Kidney (tissue), 14 donors: ENCODE results near the gene GRID1. TPM values are rescaled to one million over a fixed set of nuclear protein-coding genes. Genes with fewer than 3 reads are reported as not detected.

Source experiments
- DNase-seq, 5 donors: peaks; one replicate each; pipeline ENCODE4 v3.0.0-alpha.2; 2013 to 2020
- FAIRE-seq: peaks from 2 replicates; lab custom pipeline; 2012; peaks lifted over from hg19 to GRCh38; lab: Jason Lieb, UNC
- H3K27ac ChIP-seq, 2 donors: one replicate each; pipeline ENCODE4 v1.7.0; 2013; ENCODE audit warnings: low read depth in 2 of 2, low read length in 2 of 2, inconsistent platforms in 1 of 2
- H3K27me3 ChIP-seq: one replicate; pipeline ENCODE4 v1.7.1; 2013; ENCODE audit warnings: low read length, inconsistent platforms; ENCODE audit not compliant: control insufficient read depth, insufficient read depth
- H3K36me3 ChIP-seq, 3 donors: one replicate each; pipeline versions ENCODE4 v1.7.0 to v1.7.1; 2013; ENCODE audit warnings: low read length in 3 of 3, control low read depth in 1 of 3, inconsistent platforms in 1 of 3; ENCODE audit not compliant: insufficient read depth in 3 of 3, control insufficient read depth in 2 of 3
- H3K4me1 ChIP-seq, 3 donors: one replicate each; pipeline versions ENCODE4 v1.7.0 to v1.7.1; 2013; ENCODE audit warnings: low read length in 3 of 3, inconsistent platforms in 1 of 3, low read depth in 1 of 3; ENCODE audit not compliant: control insufficient read depth in 2 of 3, insufficient read depth in 2 of 3
- H3K4me3 ChIP-seq, 3 donors: one replicate each; pipeline versions ENCODE4 v1.7.0 to v1.8.1; 2013; ENCODE audit warnings: low read length in 3 of 3, control low read depth in 1 of 3, inconsistent platforms in 1 of 3
- H3K9ac ChIP-seq, 3 donors: one replicate each; pipeline versions ENCODE4 v1.7.0 to v1.7.1; 2013; ENCODE audit warnings: low read length in 3 of 3, control low read depth in 1 of 3, inconsistent platforms in 1 of 3
- H3K9me3 ChIP-seq, 3 donors: one replicate each; pipeline versions ENCODE4 v1.7.0 to v1.7.1; 2013; ENCODE audit warnings: low read length in 3 of 3, control low read depth in 1 of 3, inconsistent platforms in 1 of 3; ENCODE audit not compliant: control insufficient read depth in 2 of 3, insufficient read depth in 1 of 3
- intact Hi-C: fragments of 100-400 bp; cut with DNase I; formaldehyde crosslinking; loops from one replicate; pipeline ENCODE4 v1.11.1; 2022
- polyA plus RNA-seq: library from polyadenylated mRNA; stranded (reverse); fragments of 350-450 nt; fragmentation: Illumina TruSeq; extraction: RNeasy Lipid Tissue Mini Kit (QIAGEN cat#74804); gene quantifications from one replicate; pipeline ENCODE4 v1.2.3, GENCODE V29; 2014; ENCODE audit warnings: low read depth, low replicate concordance; ENCODE audit not compliant: insufficient read depth
- total RNA-seq: library from RNA; stranded (reverse); fragmentation: NEBNext Ultra II Directional; extraction: Animal tissue kit (Norgen Biotek cat#: 25700); gene quantifications from one replicate; pipeline ENCODE4 v1.2.1, GENCODE V29; 2021
- TF ChIP-seq, protein P1 (sequence below): IDR thresholded peaks from 3 replicates; pipeline ENCODE4 v1.5.1; 2012; ENCODE audit warnings: mild to moderate bottlenecking, moderate library complexity, borderline replicate concordance; ENCODE audit not compliant: insufficient read depth; ENCODE audit errors: extremely low read depth
- donor health status: control.
- donor health status: control.
- donor health status: control.
- donor health status: control.
- donor health status: control.
- donor health status: DM: yes; HTN: yes; CAD: no.
- donor health status: Normal renal cell carcinoma (clear cell type).

The GRID1 gene
- total and polyA plus RNA-seq, 2 donors from 2014 or later = 0.37 to 1.4 TPM

DNA sequence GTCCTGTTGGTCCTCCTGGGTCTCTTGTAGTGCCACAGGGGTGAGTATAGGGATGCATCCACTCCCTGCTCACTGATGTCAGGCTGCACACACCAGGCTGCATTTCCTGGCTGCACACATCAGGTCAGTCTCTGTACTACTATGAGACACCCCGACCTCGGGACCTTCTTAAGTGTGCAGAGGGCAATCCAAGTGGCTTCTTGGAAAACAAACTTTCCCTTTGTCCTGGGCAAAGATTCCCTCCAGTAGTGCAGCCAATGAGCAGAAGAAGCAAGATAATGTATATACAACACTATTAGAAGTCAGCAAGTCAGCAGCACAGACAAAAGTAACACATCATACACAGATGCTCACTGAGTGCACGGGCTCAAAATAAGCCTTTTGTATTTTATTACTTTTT, 493.5 kb downstream of the GRID1 start:
- intact Hi-C loops = no loop called here
- Histone ChIP-seq H3K9ac (no peak overlapping the region), H3K9me3 (no peaks in the 10 kb centered on the region), H3K4me3 (no peak overlapping the region), H3K4me1 (no peaks in the 10 kb centered on the region), H3K27me3 (no peaks in the 10 kb centered on the region), H3K36me3 (no peaks in the 10 kb centered on the region), H3K27ac (no peak overlapping the region)
- TF ChIP-seq, protein P1, sequence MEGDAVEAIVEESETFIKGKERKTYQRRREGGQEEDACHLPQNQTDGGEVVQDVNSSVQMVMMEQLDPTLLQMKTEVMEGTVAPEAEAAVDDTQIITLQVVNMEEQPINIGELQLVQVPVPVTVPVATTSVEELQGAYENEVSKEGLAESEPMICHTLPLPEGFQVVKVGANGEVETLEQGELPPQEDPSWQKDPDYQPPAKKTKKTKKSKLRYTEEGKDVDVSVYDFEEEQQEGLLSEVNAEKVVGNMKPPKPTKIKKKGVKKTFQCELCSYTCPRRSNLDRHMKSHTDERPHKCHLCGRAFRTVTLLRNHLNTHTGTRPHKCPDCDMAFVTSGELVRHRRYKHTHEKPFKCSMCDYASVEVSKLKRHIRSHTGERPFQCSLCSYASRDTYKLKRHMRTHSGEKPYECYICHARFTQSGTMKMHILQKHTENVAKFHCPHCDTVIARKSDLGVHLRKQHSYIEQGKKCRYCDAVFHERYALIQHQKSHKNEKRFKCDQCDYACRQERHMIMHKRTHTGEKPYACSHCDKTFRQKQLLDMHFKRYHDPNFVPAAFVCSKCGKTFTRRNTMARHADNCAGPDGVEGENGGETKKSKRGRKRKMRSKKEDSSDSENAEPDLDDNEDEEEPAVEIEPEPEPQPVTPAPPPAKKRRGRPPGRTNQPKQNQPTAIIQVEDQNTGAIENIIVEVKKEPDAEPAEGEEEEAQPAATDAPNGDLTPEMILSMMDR = no peak
- FAIRE-seq (no peak), DNase-seq (no peak)

DNA sequence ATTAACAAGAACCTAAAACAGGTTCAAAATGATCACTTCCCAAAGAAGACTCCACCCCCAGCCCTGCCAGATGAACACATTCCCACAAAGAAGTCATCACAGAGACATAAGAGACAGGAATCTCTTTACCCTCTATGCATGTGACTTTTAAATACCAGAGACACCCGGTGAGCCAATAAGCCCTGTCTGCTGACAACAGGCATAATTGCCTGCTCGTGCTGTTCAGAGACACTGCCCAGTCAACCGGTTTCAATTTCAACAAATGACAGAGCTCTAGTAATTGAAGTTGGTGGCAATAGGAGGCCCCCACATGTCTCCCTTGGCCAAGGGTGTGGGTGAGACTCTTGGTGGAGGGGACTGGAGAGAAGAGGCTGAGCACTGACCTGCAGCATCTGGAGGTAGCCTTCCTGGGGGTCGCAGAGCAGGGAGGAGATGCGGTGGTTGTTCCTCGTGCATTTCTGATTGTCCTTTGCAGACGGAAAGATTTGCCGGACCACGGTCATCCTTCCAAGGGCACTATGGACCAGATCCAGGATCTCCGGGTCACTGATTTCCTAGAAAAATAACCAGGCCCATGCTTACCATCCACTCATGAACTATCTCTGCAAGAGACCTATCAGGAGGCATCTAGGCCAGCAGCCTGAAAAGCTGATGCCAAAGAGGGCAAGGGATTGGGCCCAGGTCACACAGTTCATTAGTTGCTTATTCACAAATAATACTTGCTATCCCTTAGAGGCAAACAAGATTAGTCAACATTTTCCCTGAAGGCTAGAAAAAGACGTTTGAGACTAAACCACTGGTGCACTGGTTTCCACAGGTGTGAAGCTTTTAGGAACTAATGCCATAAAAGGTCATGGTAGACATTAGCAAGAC, 497.7 kb downstream of the GRID1 start:
- H3K27me3 ChIP-seq = no peaks in the 10 kb centered on the region
- TF ChIP-seq, protein P1 = no peak
- FAIRE-seq = no peak
- no peaks in the 10 kb centered on the region for H3K9me3 ChIP-seq
- intact Hi-C loops = no loop called here
- no peak overlapping the region for H3K9ac ChIP-seq
- H3K36me3 ChIP-seq = no peaks in the 10 kb centered on the region
- no peak for DNase-seq
- no peaks in the 10 kb centered on the region for H3K4me1 ChIP-seq
- H3K27ac ChIP-seq = no peak overlapping the region
- no peak overlapping the region for H3K4me3 ChIP-seq

DNA sequence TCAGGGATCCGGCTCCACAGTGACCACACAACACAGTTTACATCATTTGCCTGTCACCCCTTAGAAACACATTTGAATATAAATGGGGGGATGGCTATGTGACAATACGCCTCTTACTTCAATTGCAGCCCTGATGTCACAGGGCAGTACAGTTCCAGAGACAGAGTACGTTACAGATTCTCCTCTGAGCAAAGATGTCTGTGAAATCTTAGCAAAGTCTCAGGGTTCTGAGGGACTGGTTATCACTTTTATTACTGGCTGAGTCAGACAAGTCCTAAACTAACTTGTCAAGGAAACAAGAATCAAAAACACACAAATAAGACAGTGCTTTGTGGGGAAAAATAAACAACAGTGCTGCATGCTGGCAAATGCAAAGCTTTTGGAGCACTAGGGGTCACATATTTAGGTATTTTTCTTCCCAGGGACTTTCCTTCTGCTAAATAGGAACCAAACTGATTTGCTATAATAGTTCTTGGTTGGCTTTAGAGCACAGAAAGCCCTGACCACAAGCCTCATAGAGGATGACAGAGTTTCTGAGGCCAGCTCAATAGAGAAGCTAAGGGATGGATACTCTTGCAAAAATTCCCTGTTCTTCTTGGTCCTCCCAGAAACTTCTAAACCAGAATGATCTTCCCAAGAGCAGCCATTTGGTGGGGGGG, 501.6 kb downstream of the GRID1 start:
- no peak overlapping the region for H3K9ac ChIP-seq
- FAIRE-seq (no peak), DNase-seq (no peak)
- TF ChIP-seq, protein P1 = no peak
- no peaks in the 10 kb centered on the region for H3K36me3 ChIP-seq
- H3K9me3 ChIP-seq = no peaks in the 10 kb centered on the region
- no peak overlapping the region for H3K4me3 ChIP-seq
- no peaks in the 10 kb centered on the region for H3K4me1 ChIP-seq
- no peaks in the 10 kb centered on the region for H3K27me3 ChIP-seq
- intact Hi-C loops = no loop called here
- H3K27ac ChIP-seq = no peak overlapping the region
